Body of pancreas (tissue), 4 donors: ENCODE measurements around the gene ZNF513.

Source experiments
- CTCF ChIP-seq, 7 experiments: fragments of 450-650 bp in 4 of 7; fragments of 200-600 bp in 3 of 7; sonication (generic) in 3 of 7; IDR thresholded peaks; one replicate each; pipeline ENCODE4 v1.5.1; 2016 to 2019; ENCODE audit warnings: antibody characterized with exemption in 7 of 7
- POLR2A ChIP-seq, 3 donors: fragments of 450-650 bp; IDR thresholded peaks; one replicate each; pipeline ENCODE4 v1.6.1; 2016; ENCODE audit warnings: antibody characterized with exemption in 3 of 3, mild to moderate bottlenecking in 2 of 3

GRCh38 chr2:27408601-27409320, 28.2 kb upstream of the ZNF513 start:
- TF ChIP-seq CTCF (IDR thresholded peaks at IDR 0.05): no peak
- no peak for TF ChIP-seq POLR2A (IDR thresholded peaks at IDR 0.05)
